ENCODE data around the gene UBALD1.

UBALD1 gene

DNA sequence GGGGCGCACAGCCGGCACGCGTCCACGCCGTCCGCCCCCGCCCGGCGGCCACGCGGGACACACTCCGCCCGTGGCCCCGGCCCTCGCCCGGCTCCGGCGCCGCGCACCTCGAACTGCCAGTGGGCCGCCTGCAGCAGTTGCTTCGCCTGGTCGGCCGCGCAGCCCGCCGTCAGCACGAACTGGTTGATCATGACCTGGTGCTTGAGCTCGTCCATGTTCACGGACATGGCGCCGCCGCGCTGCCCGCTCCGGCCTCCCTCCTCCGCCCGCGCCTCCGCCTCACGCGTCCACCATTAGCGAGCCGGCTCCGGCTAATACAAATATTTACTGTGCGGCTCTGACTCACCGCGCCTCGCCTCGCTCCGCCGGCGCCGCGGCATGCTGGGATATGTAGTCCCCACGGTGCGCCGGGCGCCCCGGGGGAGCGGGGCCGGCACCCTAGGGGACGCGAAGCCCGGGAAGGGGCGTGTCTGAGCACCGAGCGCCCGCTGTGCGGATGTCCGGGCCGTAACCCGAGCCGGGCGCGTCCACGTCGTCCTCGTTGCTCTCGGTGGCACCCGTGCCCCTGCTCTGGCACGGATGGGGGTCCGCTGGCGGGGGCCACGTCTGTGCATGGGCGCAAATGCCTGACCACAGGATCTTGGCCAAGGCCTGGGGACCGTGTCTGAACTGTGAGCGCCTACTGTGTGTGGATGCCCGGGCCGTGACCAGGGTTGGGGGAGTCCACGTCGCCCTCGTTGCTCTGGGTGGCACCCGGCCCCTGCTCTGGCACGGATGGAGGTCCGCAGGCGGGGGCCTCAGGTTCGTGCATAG lies at the start of gene UBALD1:
TSS of gene UBALD1 (minus strand) at position 318 of the 813 bp plus-strand sequence. CDS start at position 227, 91 bp downstream.
- peak; percentile 95 for DNase-seq (ENCODE audit: low read depth, low spot score)

- DNase-seq (ENCODE audit: low read depth, low spot score): no peak
Observed at GRCh38 chr16:4663777-4664465, 49.2 kb upstream of the UBALD1 start.

GRCh38 chr16:4663465-4663776 lies 48.7 kb upstream of the UBALD1 start:
- DNase-seq (ENCODE audit: low read depth, low spot score): no peak

GRCh38 chr16:4661661-4662060 lies 47.0 kb upstream of the UBALD1 start:
- peak; percentile 77 for DNase-seq (ENCODE audit: low read depth, low spot score)

DNA sequence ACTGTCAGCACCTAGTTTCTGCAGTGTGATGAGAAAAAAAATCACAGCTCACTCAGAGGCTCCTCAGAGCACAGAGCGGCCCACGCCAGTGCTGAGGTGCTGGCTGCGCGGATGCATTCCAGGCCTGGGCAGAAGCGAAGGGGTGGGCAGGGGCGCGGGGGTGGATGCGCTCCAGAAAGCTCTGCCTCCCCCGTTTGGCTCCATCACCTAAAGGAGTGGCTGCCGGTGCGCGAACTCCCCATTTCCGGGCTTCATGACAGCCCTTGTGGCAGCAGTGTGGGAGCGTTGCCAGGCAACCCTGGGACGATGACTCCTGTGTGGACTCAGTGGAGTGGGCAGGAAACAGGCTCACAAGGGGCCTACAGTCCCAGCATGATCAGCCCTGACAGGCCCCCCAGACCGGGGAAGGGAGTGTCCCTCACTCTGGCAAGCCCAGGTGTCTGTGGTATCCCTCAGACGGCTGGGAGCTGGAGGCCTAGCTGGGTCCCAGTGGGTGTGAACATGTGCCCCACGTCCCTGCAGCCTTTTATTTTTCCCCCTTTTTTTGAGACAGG lies 45.8 kb upstream of the UBALD1 start:
- DNase-seq (ENCODE audit: low read depth, low spot score): peak; percentile 83

- no peak for DNase-seq (ENCODE audit: low read depth, low spot score)
Observed at GRCh38 chr16:4659363-4660353, 45.0 kb upstream of the UBALD1 start.

DNA sequence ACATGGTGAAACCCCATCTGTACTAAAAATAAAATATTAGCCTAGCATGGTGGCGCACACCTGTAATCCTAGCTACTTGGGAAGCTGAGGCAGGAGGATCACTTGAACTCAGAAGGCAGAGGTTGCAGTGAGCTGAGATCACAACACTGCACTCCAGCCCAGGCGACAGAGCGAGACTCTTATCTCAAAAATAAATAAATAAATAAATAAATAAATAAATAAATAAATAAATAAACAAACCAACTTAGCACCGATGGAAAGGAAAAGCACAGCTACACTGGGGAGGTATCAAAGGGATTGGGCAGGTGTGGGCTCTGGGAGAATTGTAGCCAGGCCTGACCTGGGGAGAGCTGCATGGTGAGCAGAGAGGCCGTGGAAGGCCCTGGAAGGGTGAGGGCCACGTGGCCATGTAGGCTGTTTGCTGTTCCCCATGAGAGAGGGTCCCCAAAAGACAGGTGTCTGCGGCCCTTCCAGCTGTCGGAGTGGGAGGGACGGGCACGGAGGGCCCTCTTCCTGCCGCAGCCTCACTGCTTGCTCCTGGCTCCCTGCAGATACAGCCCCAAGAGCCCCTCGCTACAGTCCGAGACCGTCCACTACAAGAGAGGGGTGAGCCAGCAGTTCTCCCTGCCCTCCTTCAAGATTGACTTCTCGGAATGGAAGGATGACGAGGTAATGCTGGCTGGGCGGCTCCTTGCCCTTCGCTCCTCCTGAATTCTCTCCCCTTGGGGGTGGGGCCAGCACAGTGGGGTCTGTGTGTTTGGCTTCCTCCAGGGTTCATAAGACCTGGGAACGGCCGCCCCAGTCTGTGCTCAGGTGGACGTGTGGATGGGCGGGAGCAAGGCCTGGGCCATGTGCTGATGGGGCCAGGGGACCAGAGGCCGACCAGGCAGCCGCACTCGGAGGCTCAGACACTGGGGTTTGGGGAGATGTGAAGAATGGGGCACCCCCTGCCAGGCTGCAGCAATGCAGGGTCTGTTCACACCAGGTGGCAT lies 42.3 kb upstream of the UBALD1 start:
- DNase-seq (ENCODE audit: low read depth, low spot score): no peak

DNA sequence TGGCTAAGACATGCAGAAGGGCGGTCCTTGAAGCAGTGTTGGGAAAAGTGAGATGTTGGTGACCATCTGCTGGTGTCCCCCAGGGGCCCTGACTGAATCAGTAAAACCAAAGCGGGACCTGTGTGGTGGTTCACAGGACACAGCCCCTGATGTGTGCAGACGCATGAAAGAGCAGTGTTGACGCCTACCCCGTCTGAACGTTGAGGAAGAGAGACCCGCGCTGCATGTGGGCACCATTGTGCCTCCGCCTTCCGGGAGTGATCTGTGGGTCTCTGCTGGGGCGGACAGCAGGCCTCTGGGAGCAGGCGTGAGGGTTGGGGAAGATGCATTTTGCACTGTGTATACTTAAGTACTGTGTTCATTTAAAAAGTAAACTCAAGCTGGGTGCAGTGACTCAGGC lies 41.5 kb upstream of the UBALD1 start:
- no peak for DNase-seq (ENCODE audit: low read depth, low spot score)

GRCh38 chr16:4655801-4656200 lies 41.1 kb upstream of the UBALD1 start:
- no peak for DNase-seq (ENCODE audit: low read depth, low spot score)

DNA sequence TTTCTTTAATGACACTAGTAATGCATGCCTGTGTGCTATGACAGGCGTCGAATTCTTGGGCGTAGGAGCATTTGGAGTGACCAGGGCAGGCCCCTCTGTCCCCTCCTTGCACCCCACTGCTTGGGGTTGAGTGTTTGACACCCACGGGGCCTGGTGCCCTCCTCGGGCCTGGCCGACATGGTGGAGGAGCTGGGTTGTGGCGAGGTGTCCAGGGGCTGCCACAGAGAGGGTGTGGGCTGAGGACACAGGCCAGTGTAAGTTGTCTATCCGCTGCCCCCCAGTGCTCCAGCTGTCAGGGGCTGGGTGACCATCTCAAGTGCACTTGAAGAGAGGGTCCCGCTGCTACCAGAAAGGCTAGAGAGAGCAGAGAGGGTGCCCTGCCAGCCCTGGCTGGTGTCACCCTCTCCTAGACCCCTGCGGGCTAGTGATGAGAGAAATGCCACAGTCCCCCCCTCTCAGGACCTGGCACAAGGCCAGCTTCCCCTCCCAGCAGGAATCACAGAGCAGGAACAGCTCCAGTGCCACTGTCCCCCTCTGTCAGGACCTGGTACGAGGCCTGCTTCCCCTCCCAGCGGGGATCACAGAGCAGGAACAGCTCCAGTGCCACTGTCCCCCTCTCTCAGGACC lies 40.4 kb upstream of the UBALD1 start:
- no peak for DNase-seq (ENCODE audit: low read depth, low spot score)

DNA sequence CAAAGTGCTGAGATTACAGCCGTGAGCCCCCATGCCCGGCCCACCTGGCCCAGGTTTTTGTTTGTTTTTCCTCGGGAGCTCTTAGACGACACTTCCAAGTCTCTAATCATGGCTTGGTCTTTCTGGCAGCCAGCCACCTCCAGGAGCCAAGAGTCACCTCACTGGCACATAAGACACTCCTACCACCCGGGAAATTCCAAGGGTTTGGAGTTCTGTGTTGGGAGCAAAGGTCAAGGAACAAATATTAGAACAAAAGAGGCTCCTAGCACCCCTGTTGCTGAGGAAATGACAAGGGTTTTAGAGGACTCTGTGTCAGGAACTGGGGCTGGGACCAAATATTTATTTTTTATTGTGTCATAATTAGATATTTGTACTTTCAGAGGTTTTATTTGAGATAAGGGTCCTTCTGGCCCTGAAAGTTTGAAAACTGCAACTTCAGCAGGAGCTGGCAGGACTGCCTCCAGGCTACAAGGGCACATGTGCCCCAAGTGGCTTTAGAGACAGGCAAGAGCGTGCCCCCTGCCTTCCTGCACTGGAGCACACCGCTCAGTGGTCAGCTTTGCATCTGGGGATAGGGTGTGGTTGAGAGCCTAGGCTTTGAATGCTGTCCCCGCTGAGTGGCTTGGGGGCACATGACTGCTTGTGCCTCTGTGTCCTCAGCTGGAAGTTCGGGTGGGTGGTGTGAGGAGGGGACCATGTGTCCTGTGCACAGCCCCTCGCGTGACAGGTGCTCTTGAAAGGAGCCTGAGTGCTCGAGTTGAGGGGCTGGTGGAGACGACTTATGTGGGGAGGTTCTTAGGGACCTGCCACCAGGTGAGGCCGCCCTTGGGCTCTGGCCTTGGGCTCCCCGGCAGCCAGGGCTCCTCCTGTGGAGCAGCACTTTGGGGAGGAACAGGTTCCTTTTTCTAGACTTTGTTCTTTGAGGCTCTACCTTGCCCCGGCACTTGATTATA lies 39.6 kb upstream of the UBALD1 start:
- DNase-seq (ENCODE audit: low read depth, low spot score): peak; percentile 28

DNA sequence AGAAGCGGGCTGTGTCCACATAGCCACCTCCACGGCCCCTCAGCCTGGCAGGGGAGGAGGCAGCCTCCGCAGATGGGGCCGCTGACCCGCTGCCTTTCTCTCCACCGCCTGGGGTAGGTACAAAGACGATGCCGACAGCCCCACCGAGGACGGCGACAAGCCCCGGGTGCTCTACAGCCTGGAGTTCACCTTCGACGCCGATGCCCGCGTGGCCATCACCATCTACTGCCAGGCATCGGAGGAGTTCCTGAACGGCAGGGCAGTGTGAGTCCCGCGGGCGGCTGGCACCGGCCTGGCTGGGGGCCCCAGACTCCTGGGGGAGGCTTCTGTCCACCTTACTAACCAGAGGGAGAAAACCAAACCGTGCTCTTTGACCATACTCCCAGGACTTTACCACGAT lies 37.9 kb upstream of the UBALD1 start:
- no peak for DNase-seq (ENCODE audit: low read depth, low spot score)

- DNase-seq (ENCODE audit: low read depth, low spot score): no peak
Observed at GRCh38 chr16:4651827-4652226, 37.1 kb upstream of the UBALD1 start.

- DNase-seq (ENCODE audit: low read depth, low spot score): peak; percentile 57
Observed at GRCh38 chr16:4650443-4651074, 35.9 kb upstream of the UBALD1 start.

DNA sequence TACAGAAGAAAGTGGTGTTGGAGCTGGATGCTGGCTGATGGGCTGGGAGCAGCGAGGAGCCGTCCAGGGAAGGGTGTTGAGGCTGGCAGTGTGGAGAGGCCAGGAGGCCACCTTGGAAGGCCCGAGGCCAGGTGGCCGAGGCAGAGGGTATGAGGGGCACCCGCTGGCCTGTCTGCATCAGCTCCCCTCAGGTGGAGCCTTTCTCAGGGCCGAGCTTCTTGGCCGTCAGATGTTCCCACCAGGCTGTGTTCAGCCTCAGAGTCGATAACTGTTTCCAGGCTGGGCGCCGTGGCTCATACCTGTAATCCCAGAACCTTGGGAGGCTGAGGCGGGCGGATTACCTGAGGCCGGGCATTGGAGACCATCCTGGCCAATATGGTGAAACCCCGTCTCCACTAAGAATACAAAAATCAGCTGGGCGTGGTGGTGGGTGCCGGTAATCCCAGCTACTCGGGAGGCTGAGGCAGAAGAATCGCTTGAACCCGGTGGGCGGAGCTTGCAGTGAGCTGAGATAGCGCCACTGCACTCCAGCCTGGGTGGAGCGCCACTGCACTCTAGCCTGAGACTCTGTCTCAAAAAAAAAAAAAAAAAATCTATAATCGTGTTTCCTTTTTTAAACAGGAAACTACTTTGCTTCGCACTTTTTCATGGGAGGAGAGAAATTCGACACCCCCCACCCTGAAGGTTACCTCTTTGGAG lies 35.2 kb upstream of the UBALD1 start:
- no peak for DNase-seq (ENCODE audit: low read depth, low spot score)

GRCh38 chr16:4648917-4649316 lies 34.2 kb upstream of the UBALD1 start:
- DNase-seq (ENCODE audit: low read depth, low spot score): no peak

DNA sequence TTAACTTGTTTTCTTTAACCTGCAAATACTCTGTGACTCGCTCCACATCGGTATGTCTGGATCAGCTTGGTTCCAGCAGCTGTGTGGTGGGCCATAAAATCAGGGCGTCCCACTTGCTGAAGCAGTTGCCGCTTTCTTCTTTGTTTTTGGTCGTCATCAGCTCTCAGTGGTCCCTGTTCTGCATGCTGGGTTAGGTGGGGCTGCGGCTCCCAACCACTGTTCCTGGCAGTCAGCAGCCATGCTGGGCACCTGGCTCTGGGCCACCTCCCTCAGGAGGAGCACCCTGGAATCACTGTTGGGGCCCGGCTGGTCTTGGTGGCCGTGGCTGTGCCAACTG lies 32.9 kb upstream of the UBALD1 start:
- DNase-seq (ENCODE audit: low read depth, low spot score): no peak

Data from astrocyte of the hippocampus (primary cell).